ENCODE results near the gene SLC16A4. TPM values are rescaled to one million over a fixed set of nuclear protein-coding genes. Genes with fewer than 3 reads are reported as not detected.

The SLC16A4 gene
- total and polyA plus RNA-seq, 12 donors = 1.3 to 3.5 (median 2.4) TPM

DNA sequence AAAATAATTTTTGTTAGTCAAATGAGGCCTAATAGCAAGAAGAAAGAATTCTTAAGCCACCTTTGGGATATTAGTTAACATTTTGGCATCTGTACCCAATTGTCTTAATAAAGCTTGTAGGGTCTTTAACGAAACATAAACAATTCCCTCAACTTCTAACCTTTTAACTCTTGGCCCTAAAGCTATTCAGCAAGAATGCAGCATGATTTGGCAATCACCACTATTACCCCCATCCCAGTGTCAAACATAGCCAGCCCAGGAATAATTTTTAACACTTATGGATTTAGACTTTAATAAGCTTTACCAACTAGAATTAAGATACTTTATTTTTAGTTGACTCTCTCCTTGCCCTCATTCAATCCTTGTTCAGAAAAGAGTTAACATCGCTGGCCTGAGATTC, 2.5 kb upstream of the SLC16A4 start:
- H3K9me3 ChIP-seq = no peaks in the 10 kb centered on the region
- no peak for DNase-seq
- intact Hi-C loops (cut with DNase I) = loop anchor here in 1 of 10 donors (10.0 kb wide), 1 partner anchor 48 kb away; no protein-coding TSS in a partner anchor
- H3K4me1 ChIP-seq = peaks cover 0 to 5% (median 0%) of the 10 kb centered on the region in 9 donors
- H3K36me3 ChIP-seq = peaks cover 0 to 56% (median 0%) of the 10 kb centered on the region in 9 donors
- H3K27ac ChIP-seq = no peak overlapping the region
- ATAC-seq = no peak
- no peak overlapping the region for H3K4me3 ChIP-seq
- WGBS, 2 donors = 92 to 96% methylated on average over 2 of the region's 2 CpGs
- H3K27me3 ChIP-seq = no peaks in the 10 kb centered on the region
- TF ChIP-seq CTCF (IDR thresholded peaks at IDR 0.05) = no peak

- whole genome bisulfite sequencing, 2 donors = 73 to 79% methylated on average over 6 of the region's 6 CpGs
- Histone ChIP-seq H3K9me3 (no peaks in the 10 kb centered on the region), H3K27ac (peak overlapping the region in 5 of 10 donors; percentile 41 to 68 (median 59)), H3K36me3 (peaks cover 0 to 51% (median 0%) of the 10 kb centered on the region in 9 donors), H3K27me3 (no peaks in the 10 kb centered on the region), H3K4me1 (peaks cover 0 to 5% (median 0%) of the 10 kb centered on the region in 9 donors), H3K4me3 (peak overlapping the region in 8 of 10 donors; percentile 21 to 52 (median 38))
- intact Hi-C loops (cut with DNase I) = loop anchor here in 1 of 10 donors (10.0 kb wide), 1 partner anchor 45 kb away; no protein-coding TSS in a partner anchor
- DNase-seq = peak in 1 of 2 donors; percentile 43
- TF ChIP-seq CTCF (IDR thresholded peaks at IDR 0.05) = no peak
- ATAC-seq = peak; percentile 59 to 91 (median 80)
These were observed 730 bp downstream of the SLC16A4 start for GRCh38 chr1:110390096-110390495.

DNA sequence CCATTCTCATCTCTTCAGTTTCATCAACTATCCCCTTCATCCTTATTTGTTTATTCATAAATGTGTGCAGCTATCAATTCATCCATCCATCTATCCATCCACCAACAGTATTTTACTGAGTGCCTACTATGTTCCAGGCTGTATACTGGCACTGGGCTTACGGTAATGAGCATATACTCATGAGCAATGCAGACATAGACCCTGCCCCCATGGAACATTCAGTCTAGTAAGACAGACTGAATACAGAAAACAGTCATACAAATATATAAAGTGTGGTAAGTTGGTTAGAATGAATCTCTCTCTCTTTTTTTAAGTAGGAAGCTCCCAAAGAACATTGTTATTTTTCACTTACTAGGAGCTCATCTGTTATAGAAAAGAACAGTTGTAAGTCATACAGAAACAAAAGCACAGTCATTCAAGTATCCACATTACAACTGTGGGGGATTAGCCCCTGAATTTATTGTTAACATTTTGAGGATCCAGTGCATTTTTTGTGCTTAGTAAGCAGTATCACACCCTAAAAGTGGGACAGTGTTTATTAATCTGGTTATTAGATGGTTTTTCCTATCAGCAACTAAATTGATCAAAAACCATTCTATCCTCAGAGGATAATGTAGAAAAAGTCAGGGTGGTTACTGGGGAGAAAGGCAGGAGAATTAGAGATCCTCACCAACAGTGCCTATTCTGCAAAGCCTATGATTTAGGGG, 3.6 kb downstream of the SLC16A4 start:
- Histone ChIP-seq H3K27ac (no peak overlapping the region), H3K4me3 (no peak overlapping the region), H3K4me1 (peaks cover 0 to 18% (median 11%) of the 10 kb centered on the region in 9 donors), H3K27me3 (no peaks in the 10 kb centered on the region), H3K9me3 (no peaks in the 10 kb centered on the region), H3K36me3 (peaks cover 0 to 39% (median 0%) of the 10 kb centered on the region in 9 donors)
- 93 to 100% methylated on average over 1 of the region's 1 CpG for WGBS, 2 donors
- DNase-seq (no peak), ATAC-seq (no peak)
- intact Hi-C loops (cut with DNase I) = loop anchor here in 1 of 10 donors (5.0 kb wide), 1 partner anchor 45 kb away; no protein-coding TSS in a partner anchor
- TF ChIP-seq CTCF (IDR thresholded peaks at IDR 0.05) = no peak

DNA sequence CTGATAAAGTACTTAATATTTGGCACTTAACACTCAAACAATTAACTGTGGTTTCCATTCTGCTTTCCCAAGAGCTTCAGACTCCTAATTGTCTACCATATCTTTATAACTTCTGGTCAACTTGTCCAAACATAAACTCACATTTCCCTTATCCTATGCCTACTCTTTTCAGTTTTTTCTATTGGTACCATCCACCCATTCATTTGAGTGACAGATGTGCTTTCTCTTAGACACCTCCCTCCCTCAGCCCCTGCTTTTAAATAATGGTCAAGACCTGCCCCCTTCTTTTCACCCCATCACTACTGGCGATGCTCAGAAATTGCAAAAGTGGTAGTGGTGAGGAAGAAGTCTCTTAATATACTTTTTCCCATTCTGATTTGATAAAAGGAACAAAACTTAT, 5.5 kb downstream of the SLC16A4 start:
- Histone ChIP-seq H3K9me3 (no peaks in the 10 kb centered on the region), H3K36me3 (peaks cover 0 to 52% (median 0%) of the 10 kb centered on the region in 9 donors), H3K4me1 (peaks cover 0 to 31% (median 13%) of the 10 kb centered on the region in 9 donors), H3K27me3 (no peaks in the 10 kb centered on the region), H3K27ac (peak overlapping the region in 1 of 10 donors; percentile 70), H3K4me3 (no peak overlapping the region)
- ATAC-seq = no peak
- WGBS, 2 donors = 97 to 98% methylated on average over 1 of the region's 1 CpG
- DNase-seq = no peak
- no peak for TF ChIP-seq CTCF (IDR thresholded peaks at IDR 0.05)
- intact Hi-C loops (cut with DNase I) = loop anchor here in 1 of 10 donors (5.0 kb wide), 1 partner anchor 43 kb away; no protein-coding TSS in a partner anchor
